IMR-90 (cell line): ENCODE measurements around the gene ABCC3. TPM values are rescaled to one million over a fixed set of nuclear protein-coding genes. Genes with fewer than 3 reads are reported as not detected.
A peak's percentile ranks its signal among the peaks of the same experiment; 100 is the strongest.

Experiments
- ATAC-seq: fragments of 200-7000 bp; cut with Tn5 transposase; 2 replicates; pipeline ENCODE4 v1.9.1; 2020; ENCODE audit warnings: low read depth, mild to moderate bottlenecking, moderate library complexity
- BruUV-seq: library from RNA; stranded (reverse); fragments of 400-500 nt; replicated peaks from 2 replicates; lab custom pipeline; 2021; lab: Mats Ljungman, UMichigan
- CTCF ChIA-PET: fragments of 300-600 bp; formaldehyde crosslinking; extraction: SDS; loops from one replicate; lab custom pipeline; 2021; ENCODE audit warnings: antibody characterized with exemption; lab: Yijun Ruan, JAX
- POLR2A ChIA-PET: fragments of 300-600 bp; sonication (Branson Sonifier 250); formaldehyde crosslinking; loops from one replicate; lab custom pipeline; 2022; ENCODE audit warnings: antibody characterized with exemption; ENCODE audit not compliant: unreplicated experiment; lab: Charles Lee
- DNase-seq: peaks from one replicate; pipeline ENCODE4 v3.0.0; 2013
- H2AFZ ChIP-seq: replicated peaks from 2 replicates; pipeline ENCODE3; 2013; ENCODE audit warnings: low read length, mild to moderate bottlenecking; ENCODE audit not compliant: poor library complexity
- H2AK5ac ChIP-seq: 2 replicates; pipeline ENCODE4 v1.6.1; 2013; ENCODE audit warnings: low read depth, low read length, inconsistent platforms
- H2AK9ac ChIP-seq: replicated peaks from 2 replicates; pipeline ENCODE3; 2013; ENCODE audit warnings: mild to moderate bottlenecking, low read depth, low read length, moderate library complexity; ENCODE audit not compliant: poor library complexity
- H2BK120ac ChIP-seq: 2 replicates; pipeline ENCODE4 v1.6.1; 2013; ENCODE audit warnings: low read depth, low read length, inconsistent platforms
- H2BK15ac ChIP-seq: 3 replicates; pipeline ENCODE4 v1.6.1; 2013; ENCODE audit warnings: low read depth, low read length, inconsistent platforms
- H2BK20ac ChIP-seq: 2 replicates; pipeline ENCODE4 v1.6.1; 2013; ENCODE audit warnings: low read depth, mild to moderate bottlenecking, inconsistent platforms, low read length, moderate library complexity
- H2BK5ac ChIP-seq: 2 replicates; pipeline ENCODE4 v1.6.1; 2013; ENCODE audit warnings: mild to moderate bottlenecking, low read depth, low read length, inconsistent platforms; ENCODE audit not compliant: poor library complexity, severe bottlenecking
- H3K14ac ChIP-seq: replicated peaks from 2 replicates; pipeline ENCODE4 v1.6.1; 2013; ENCODE audit warnings: low read depth, low read length, inconsistent platforms
- H3K18ac ChIP-seq: 2 replicates; pipeline ENCODE4 v1.6.1; 2013; ENCODE audit warnings: low read depth, low read length, control low read depth
- H3K23ac ChIP-seq: 2 replicates; pipeline ENCODE4 v1.6.1; 2013; ENCODE audit warnings: low read depth, low read length, inconsistent platforms
- H3K27ac ChIP-seq: 2 replicates; pipeline ENCODE4 v1.5.1; 2013; ENCODE audit warnings: mild to moderate bottlenecking, control low read depth, low read length; ENCODE audit not compliant: insufficient read depth
- H3K27me3 ChIP-seq: 2 replicates; pipeline ENCODE4 v1.6.1; 2013; ENCODE audit warnings: low read length; ENCODE audit not compliant: control insufficient read depth, insufficient read depth
- H3K36me3 ChIP-seq: 2 replicates; pipeline ENCODE4 v1.6.1; 2013; ENCODE audit warnings: low read length, mixed read lengths; ENCODE audit not compliant: control insufficient read depth, insufficient read depth
- H3K4ac ChIP-seq: 2 replicates; pipeline ENCODE4 v1.6.1; 2013; ENCODE audit warnings: low read depth, low read length, inconsistent platforms
- H3K4me1 ChIP-seq: 2 replicates; pipeline ENCODE4 v1.6.1; 2013; ENCODE audit warnings: low read length, mixed read lengths; ENCODE audit not compliant: control insufficient read depth, insufficient read depth
- H3K4me2 ChIP-seq: 2 replicates; pipeline ENCODE4 v1.6.1; 2013; ENCODE audit warnings: low read depth, mild to moderate bottlenecking, control low read depth, low read length, moderate library complexity
- H3K4me3 ChIP-seq: 2 replicates; pipeline ENCODE4 v1.5.1; 2013; ENCODE audit warnings: low read depth, mild to moderate bottlenecking, control low read depth, low read length, moderate library complexity; ENCODE audit not compliant: insufficient read depth
- H3K56ac ChIP-seq: 2 replicates; pipeline ENCODE4 v1.6.1; 2013; ENCODE audit warnings: low read length, inconsistent platforms; ENCODE audit not compliant: insufficient read depth; ENCODE audit errors: extremely low read depth
- H3K79me1 ChIP-seq, 2 experiments: 2 replicates each; pipeline ENCODE4 v1.6.1; 2013; ENCODE audit warnings: low read length in 2 of 2, inconsistent platforms in 1 of 2, low read depth in 1 of 2
- H3K9ac ChIP-seq: 2 replicates; pipeline ENCODE4 v1.6.1; 2013; ENCODE audit warnings: low read depth, low read length, control low read depth
- H3K9me1 ChIP-seq: 2 replicates; pipeline ENCODE4 v1.6.1; 2013; ENCODE audit warnings: low read length, inconsistent platforms; ENCODE audit not compliant: insufficient read depth
- H3K9me3 ChIP-seq: 2 replicates; pipeline ENCODE4 v1.6.1; 2013; ENCODE audit warnings: low read length; ENCODE audit not compliant: control insufficient read depth, insufficient read depth
- H4K20me1 ChIP-seq: 2 replicates; pipeline ENCODE4 v1.6.1; 2013; ENCODE audit warnings: low read length, inconsistent platforms; ENCODE audit not compliant: insufficient read depth
- H4K5ac ChIP-seq: 2 replicates; pipeline ENCODE4 v1.6.1; 2013; ENCODE audit warnings: mild to moderate bottlenecking, low read depth, low read length, control low read depth
- H4K8ac ChIP-seq, 2 experiments: 2 replicates each; pipeline ENCODE4 v1.6.1; 2013; ENCODE audit warnings: low read depth in 2 of 2, low read length in 2 of 2, control low read depth in 1 of 2, inconsistent platforms in 1 of 2
- H4K91ac ChIP-seq: 2 replicates; pipeline ENCODE4 v1.6.1; 2013; ENCODE audit warnings: low read depth, low read length, inconsistent platforms; ENCODE audit not compliant: insufficient read depth
- CHD1 ChIP-seq: IDR thresholded peaks from 2 replicates; pipeline ENCODE4 v1.6.1; 2012; ENCODE audit warnings: low read depth, low read length, improper control_type of control experiment
- RFX5 ChIP-seq: IDR thresholded peaks from 2 replicates; pipeline ENCODE4 v1.8.0; 2012; ENCODE audit warnings: low read depth, mild to moderate bottlenecking, low read length, moderate library complexity
- WGBS, 2 experiments: methylation state at CpG; one replicate each; pipeline versions ENCODE4 v1.1.5 to v1.1.7; 2013; ENCODE audit warnings: missing lambda C conversion rate in 2 of 2; ENCODE audit not compliant: insufficient read length in 1 of 2; ENCODE audit errors: extremely low coverage in 2 of 2; 5-methylcytosine and 5-hydroxymethylcytosine counted together
- dilution Hi-C: fragments of 300-500 bp; cut with HindIII; formaldehyde crosslinking; loops from one replicate; pipeline ENCODE4 v1.14.3; 2018; ENCODE audit warnings: low sequenced_read_pairs; ENCODE audit not compliant: unreplicated experiment
- in situ Hi-C: fragments of 300-500 bp; cut with MboI; formaldehyde crosslinking; loops from 3 replicates; pipeline ENCODE4 v1.14.3; 2019; ENCODE audit warnings: low sequenced_read_pairs, inconsistent platforms, mixed read lengths
- intact Hi-C: fragments of 100-400 bp; cut with micrococcal nuclease; formaldehyde crosslinking; loops from 2 replicates; pipeline ENCODE4 v1.10.0; 2022
- polyA plus RNA-seq, 3 experiments: library from polyadenylated mRNA; depleted of rRNA; stranded (reverse); fragments of >200 nt; gene quantifications; 2 replicates each; pipeline ENCODE4 v1.2.3, GENCODE V29; 2012; ENCODE audit warnings: low replicate concordance in 1 of 3
- total RNA-seq: library from RNA; depleted of rRNA; stranded (reverse); fragments of >200 nt; gene quantifications from 2 replicates; pipeline ENCODE4 v1.2.3, GENCODE V29; 2012
- TF ChIP-seq, protein P1 (sequence below): fragments of 150-350 bp; IDR thresholded peaks from 2 replicates; pipeline ENCODE4 v1.6.1; 2016; ENCODE audit warnings: low read depth, mild to moderate bottlenecking, low read length, moderate library complexity, borderline replicate concordance

ABCC3 gene
- total and polyA plus RNA-seq, 2 of the 4 experiments (the other 2 are of a cell fraction), result 3.2 to 6.6 TPM

DNA sequence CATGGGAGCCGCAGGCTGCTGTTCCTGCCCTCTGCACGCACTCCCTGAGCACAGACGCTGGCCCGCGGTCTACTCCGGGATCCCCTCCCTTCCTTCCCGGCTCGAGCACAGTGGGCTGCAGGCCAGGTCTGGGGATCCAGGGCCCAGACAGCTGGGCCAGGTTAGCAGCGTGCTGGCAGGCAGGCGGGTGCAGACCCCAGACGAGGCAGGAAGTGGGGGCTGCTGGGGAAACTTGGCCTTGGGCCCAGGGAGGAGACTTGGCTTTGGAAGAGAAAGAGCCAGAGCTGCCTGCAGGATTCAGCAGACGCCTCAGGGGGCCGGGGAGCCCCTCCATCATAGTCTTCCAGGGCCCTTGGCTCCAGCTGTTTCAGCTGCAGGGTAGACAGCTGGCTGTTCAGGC lies 30.2 kb upstream of the ABCC3 start:
- H3K4me2 ChIP-seq, result no peak overlapping the region; the same call in 1 of the 2 replicates
- H4K20me1 ChIP-seq, result no peaks in the 10 kb centered on the region
- dilution Hi-C loops, result no loop called here
- no peak overlapping the region for H2AK9ac ChIP-seq
- ChIA-PET POLR2A (no interaction called here), CTCF (no interaction called here)
- H3K23ac ChIP-seq, result no peak overlapping the region
- no peak overlapping the region for H2BK15ac ChIP-seq
- H3K9me1 ChIP-seq, result no peaks in the 10 kb centered on the region
- peak; percentile 83 for ATAC-seq
- no peak overlapping the region for H2BK20ac ChIP-seq
- H3K9me3 ChIP-seq, result no peaks in the 10 kb centered on the region
- H3K14ac ChIP-seq, result no peak overlapping the region
- H2AK5ac ChIP-seq, result no peak overlapping the region
- H3K79me1 ChIP-seq, result no peaks in the 10 kb centered on the region
- no peak overlapping the region for H3K4ac ChIP-seq
- H3K18ac ChIP-seq, result no peak overlapping the region; the same call in 1 of the 2 replicates
- in situ Hi-C loops, result no loop called here
- H4K91ac ChIP-seq, result no peak overlapping the region
- H2AFZ ChIP-seq, result peak overlapping the region; percentile 76
- no peak overlapping the region for H2BK5ac ChIP-seq
- no peak overlapping the region for H4K5ac ChIP-seq
- no TSS peak for BruUV-seq
- H3K9ac ChIP-seq, result no peak overlapping the region
- TF ChIP-seq, protein P1, sequence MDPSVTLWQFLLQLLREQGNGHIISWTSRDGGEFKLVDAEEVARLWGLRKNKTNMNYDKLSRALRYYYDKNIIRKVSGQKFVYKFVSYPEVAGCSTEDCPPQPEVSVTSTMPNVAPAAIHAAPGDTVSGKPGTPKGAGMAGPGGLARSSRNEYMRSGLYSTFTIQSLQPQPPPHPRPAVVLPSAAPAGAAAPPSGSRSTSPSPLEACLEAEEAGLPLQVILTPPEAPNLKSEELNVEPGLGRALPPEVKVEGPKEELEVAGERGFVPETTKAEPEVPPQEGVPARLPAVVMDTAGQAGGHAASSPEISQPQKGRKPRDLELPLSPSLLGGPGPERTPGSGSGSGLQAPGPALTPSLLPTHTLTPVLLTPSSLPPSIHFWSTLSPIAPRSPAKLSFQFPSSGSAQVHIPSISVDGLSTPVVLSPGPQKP, result no peak
- no peak for TF ChIP-seq RFX5
- no peak for TF ChIP-seq CHD1
- H3K36me3 ChIP-seq, result no peaks in the 10 kb centered on the region
- H3K27me3 ChIP-seq, result peaks cover 62% of the 10 kb centered on the region
- no peak overlapping the region; a peak in 1 of 4 replicates for H4K8ac ChIP-seq
- WGBS, 2 experiments, result 11% methylated on average over 3 of the region's 13 CpGs; no CpG with 5 or more reads in 1 of the 2 experiments
- peaks cover 8% of the 10 kb centered on the region; the same call in 1 of the 2 replicates for H3K4me1 ChIP-seq
- no peak overlapping the region for H2BK120ac ChIP-seq
- intact Hi-C loops, result no loop called here
- no peak overlapping the region for H3K56ac ChIP-seq
- H3K4me3 ChIP-seq, result no peak overlapping the region
- peak; percentile 28 for DNase-seq
- H3K27ac ChIP-seq, result no peak overlapping the region
